Thyroid gland (tissue), 4 donors: ENCODE results near the gene MUC13.

Experiments used
- POLR2A ChIP-seq, 2 donors: fragments of 450-650 bp; IDR thresholded peaks; one replicate each; pipeline ENCODE4 v1.6.1; 2017; ENCODE audit warnings: antibody characterized with exemption in 2 of 2, mild to moderate bottlenecking in 2 of 2, moderate library complexity in 1 of 2
- TF ChIP-seq, protein P1 (sequence below), 6 experiments: fragments of 200-600 bp in 3 of 6; fragments of 450-650 bp in 3 of 6; sonication (generic) in 3 of 6; IDR thresholded peaks; one replicate each; pipeline ENCODE4 v1.5.1; 2016 to 2019; ENCODE audit warnings: antibody characterized with exemption in 6 of 6, mild to moderate bottlenecking in 2 of 6, inconsistent platforms in 1 of 6, moderate library complexity in 1 of 6

DNA sequence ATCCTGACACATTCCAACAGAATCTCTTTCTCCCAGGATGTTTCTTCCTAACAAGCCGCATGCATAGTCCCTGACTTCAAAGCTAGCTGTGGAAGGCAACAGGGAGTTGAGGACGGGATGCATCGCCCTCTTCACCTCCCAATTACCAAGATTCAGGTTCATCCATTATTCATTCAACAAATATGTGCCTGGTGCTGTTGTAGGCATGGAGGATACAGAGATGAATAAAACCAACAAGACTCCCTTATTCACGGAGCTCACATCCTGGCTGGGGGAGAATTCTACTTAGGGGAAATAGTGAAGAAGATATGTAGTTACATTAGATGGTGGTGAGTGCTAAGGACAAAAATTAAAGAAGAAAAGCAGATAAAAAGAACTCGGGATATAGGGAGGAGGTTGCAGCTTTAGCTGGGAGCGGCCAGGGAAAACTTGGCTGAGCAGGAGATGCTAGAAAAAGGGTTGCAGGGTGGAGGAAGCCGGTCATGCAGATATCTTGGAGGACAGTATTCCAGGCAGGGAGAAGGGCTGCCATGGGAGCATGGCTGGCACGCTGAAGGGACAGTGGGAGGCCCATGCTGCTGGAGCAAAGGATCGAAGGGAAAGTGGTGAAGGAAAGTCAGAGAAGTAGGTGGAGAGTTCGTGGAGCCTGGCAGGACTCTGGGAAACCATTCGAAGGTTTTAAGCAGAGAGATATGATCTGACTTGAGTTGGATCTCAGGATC lies 52.4 kb downstream of the MUC13 start:
- TF ChIP-seq POLR2A (IDR thresholded peaks at IDR 0.05): no peak
- TF ChIP-seq, protein P1, sequence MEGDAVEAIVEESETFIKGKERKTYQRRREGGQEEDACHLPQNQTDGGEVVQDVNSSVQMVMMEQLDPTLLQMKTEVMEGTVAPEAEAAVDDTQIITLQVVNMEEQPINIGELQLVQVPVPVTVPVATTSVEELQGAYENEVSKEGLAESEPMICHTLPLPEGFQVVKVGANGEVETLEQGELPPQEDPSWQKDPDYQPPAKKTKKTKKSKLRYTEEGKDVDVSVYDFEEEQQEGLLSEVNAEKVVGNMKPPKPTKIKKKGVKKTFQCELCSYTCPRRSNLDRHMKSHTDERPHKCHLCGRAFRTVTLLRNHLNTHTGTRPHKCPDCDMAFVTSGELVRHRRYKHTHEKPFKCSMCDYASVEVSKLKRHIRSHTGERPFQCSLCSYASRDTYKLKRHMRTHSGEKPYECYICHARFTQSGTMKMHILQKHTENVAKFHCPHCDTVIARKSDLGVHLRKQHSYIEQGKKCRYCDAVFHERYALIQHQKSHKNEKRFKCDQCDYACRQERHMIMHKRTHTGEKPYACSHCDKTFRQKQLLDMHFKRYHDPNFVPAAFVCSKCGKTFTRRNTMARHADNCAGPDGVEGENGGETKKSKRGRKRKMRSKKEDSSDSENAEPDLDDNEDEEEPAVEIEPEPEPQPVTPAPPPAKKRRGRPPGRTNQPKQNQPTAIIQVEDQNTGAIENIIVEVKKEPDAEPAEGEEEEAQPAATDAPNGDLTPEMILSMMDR (IDR thresholded peaks at IDR 0.05): no peak
